Measurements from ENCODE around the gene KRT17. TPM values are rescaled to one million over a fixed set of nuclear protein-coding genes. Genes with fewer than 3 reads are reported as not detected.

KRT17 gene
- polyA plus RNA-seq (2013): not detected

DNA sequence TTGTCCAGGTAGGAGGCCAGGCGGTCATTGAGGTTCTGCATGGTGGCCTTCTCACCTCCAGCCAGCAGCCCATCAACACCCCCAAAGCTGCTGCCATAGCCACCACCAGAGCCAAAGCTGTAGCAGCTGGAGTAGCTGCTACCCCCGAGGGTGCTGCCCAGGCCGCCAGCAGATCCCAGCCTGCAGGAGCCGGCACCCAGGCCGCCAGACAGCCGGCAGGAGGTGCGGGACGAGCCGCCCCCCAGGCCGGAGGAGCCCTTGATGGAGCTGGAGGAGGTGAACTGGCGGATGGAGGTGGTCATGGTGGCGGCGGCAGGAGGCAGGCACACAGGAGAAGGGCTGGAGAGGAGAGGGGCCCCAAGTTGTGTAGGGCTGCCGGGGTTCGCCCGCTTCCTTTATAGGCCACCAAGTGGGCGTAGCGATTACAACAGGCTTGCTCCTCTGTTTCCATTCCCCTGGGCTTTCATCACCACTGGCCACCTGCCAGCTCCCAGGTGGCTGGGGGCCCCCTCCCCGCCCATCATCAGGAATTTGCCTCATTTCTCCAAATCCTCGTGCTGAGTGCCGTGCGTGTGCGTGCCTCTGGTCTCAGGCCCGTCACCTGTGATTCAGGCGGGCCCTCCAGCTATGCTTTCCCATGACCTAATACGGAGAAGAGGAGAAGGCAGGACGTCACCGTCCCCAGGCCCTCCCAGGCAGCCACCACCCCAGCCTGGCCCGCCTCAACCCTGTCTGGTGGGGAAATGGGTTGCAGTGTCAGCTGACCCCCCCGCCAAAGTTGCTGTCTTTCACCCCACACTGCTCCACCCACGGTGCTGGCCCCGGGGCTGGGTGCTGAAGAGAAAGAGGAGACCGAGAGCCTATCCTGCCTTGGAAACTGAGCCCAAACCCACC is at the start of gene KRT17:
KRT17 (minus strand) TSS at position 368 of the 894 bp plus-strand sequence; CDS start at position 302, 66 bp downstream.
- no peak for DNase-seq
- Histone ChIP-seq H3K27me3 (replicated peaks in 2 of 5; ENCODE audit: control insufficient read depth in 4 of 5, insufficient read depth in 5 of 5, low read length in 4 of 5) (no peaks in the 10 kb centered on the region), H3K36me3 (ENCODE audit: control insufficient read depth in 4 of 4, insufficient read depth in 4 of 4, low read length in 3 of 4) (no peaks in the 10 kb centered on the region), H3K27ac (ENCODE audit: insufficient read depth in 1 of 2, low read depth in 1 of 2, low read length in 2 of 2, poor library complexity in 1 of 2, severe bottlenecking in 2 of 2) (no peak within 1 kb of the TSS), H3K9me3 (ENCODE audit: control extremely low read depth in 1 of 5, control insufficient read depth in 4 of 5, insufficient read depth in 2 of 5, low read depth in 1 of 5, low read length in 4 of 5) (no peaks in the 10 kb centered on the region), H3K4me3 (ENCODE audit: control insufficient read depth in 1 of 7, extremely low read depth in 1 of 7, insufficient read depth in 4 of 7, low read depth in 2 of 7, low read length in 6 of 7) (no peak within 1 kb of the TSS), H3K4me1 (ENCODE audit: control extremely low read depth in 1 of 4, control insufficient read depth in 4 of 4, insufficient read depth in 4 of 4, low read length in 3 of 4) (no peaks in the 10 kb centered on the region)
- 95% methylated on average over 16 of the region's 33 CpGs for WGBS (ENCODE audit: insufficient coverage)
- ChIA-PET POLR2A (no interaction called here), CTCF (interaction anchor here (0.9 kb wide), 2 partner anchors 16 to 76 kb away, joined by 3 read pairs; no protein-coding TSS in a partner anchor)

DNA sequence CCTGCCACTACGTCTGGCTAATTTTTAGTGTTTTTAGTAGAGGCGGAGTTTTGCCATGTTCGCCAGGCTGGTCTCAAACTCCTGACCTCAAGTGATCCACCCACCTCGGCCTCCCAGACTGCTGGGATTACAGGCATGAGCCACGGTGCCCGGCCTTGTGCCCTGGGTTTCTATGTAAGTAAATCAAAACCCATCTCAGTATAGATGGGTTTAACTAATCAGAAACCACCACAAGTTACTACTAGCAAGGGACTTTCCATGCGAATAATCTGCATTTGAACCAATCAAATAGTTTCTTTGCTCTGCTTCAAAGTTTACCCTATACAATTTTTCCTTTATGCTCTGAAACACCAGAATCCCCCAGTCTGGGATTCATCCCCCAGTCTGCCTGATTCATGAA is 47.8 kb upstream of the KRT17 start:
- H3K4me1 ChIP-seq (ENCODE audit: control extremely low read depth in 1 of 4, control insufficient read depth in 4 of 4, insufficient read depth in 4 of 4, low read length in 3 of 4): peaks cover 8 to 35% (median 27%) of the 10 kb centered on the region in 4 experiments
- no peak for DNase-seq
- H3K27me3 ChIP-seq (replicated peaks in 2 of 5; ENCODE audit: control insufficient read depth in 4 of 5, insufficient read depth in 5 of 5, low read length in 4 of 5): no peaks in the 10 kb centered on the region
- no peaks in the 10 kb centered on the region for H3K36me3 ChIP-seq (ENCODE audit: control insufficient read depth in 4 of 4, insufficient read depth in 4 of 4, low read length in 3 of 4)
- no peak overlapping the region for H3K27ac ChIP-seq (ENCODE audit: insufficient read depth in 1 of 2, low read depth in 1 of 2, low read length in 2 of 2, poor library complexity in 1 of 2, severe bottlenecking in 2 of 2)
- WGBS (ENCODE audit: insufficient coverage): 95% methylated on average over 7 of the region's 7 CpGs
- H3K4me3 ChIP-seq (ENCODE audit: control insufficient read depth in 1 of 7, extremely low read depth in 1 of 7, insufficient read depth in 4 of 7, low read depth in 2 of 7, low read length in 6 of 7): no peak overlapping the region
- ChIA-PET POLR2A (no interaction called here), CTCF (interaction anchor here (0.6 to 1.7 kb wide), 3 partner anchors 13 to 174 kb away, joined by 3 to 5 read pairs (median 3); no protein-coding TSS in a partner anchor)
- H3K9me3 ChIP-seq (ENCODE audit: control extremely low read depth in 1 of 5, control insufficient read depth in 4 of 5, insufficient read depth in 2 of 5, low read depth in 1 of 5, low read length in 4 of 5): no peaks in the 10 kb centered on the region

DNA sequence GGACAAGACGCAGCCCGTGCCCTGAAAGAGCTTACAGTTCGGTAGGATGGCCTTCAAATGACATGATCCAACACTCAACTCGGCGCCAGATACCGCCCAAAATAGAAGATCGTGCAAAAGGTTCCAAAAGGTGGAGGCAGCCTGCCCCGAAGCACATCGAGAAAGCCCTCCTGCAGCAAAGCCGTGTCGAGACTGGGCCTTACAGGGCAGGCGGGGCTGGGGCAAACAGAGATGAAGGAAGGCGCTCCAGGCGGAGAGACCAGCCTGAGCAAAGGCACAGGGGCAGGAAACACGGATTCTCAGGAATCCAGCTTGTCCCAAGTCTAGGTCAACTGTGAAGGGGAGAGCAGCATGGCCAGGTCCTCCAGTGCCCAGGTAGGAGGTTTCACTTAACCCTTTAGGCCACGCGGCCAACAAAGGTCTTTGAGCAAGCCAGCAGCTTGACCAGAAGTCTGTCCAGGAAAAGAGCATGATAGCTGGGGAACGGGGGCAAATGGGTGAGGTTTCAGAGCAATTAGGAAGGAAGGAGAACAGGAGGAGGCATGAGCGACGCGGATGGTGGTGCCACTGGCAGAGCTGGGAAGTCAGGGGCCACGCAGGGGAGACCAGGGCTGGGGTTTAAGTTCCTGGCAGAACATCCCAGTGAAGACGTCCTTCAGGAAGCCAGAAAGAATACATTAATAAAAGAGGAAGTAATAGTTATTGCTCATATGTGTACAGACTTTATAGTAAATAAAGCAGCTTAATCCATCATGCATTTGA is 43.1 kb upstream of the KRT17 start:
- no peaks in the 10 kb centered on the region for H3K36me3 ChIP-seq (ENCODE audit: control insufficient read depth in 4 of 4, insufficient read depth in 4 of 4, low read length in 3 of 4)
- H3K27ac ChIP-seq (ENCODE audit: insufficient read depth in 1 of 2, low read depth in 1 of 2, low read length in 2 of 2, poor library complexity in 1 of 2, severe bottlenecking in 2 of 2): peak overlapping the region in 1 of 2 experiments; percentile 14
- CTCF ChIA-PET: interaction anchor here (0.6 to 12.2 kb wide), 14 partner anchors 8 to 838 kb away, joined by 3 to 239 read pairs (median 6); partner anchors contain the start of gene EIF1
- H3K4me3 ChIP-seq (ENCODE audit: control insufficient read depth in 1 of 7, extremely low read depth in 1 of 7, insufficient read depth in 4 of 7, low read depth in 2 of 7, low read length in 6 of 7): peak overlapping the region in 4 of 7 experiments; percentile 49 to 80 (median 67)
- POLR2A ChIA-PET: interaction anchor here (0.7 to 5.0 kb wide), 4 partner anchors 11 to 21 kb away, joined by 3 to 30 read pairs (median 3); partner anchors contain the start of gene EIF1
- peaks cover 0 to 37% (median 30%) of the 10 kb centered on the region in 4 experiments for H3K4me1 ChIP-seq (ENCODE audit: control extremely low read depth in 1 of 4, control insufficient read depth in 4 of 4, insufficient read depth in 4 of 4, low read length in 3 of 4)
- WGBS (ENCODE audit: insufficient coverage): 41% methylated on average over 21 of the region's 23 CpGs
- no peaks in the 10 kb centered on the region for H3K9me3 ChIP-seq (ENCODE audit: control extremely low read depth in 1 of 5, control insufficient read depth in 4 of 5, insufficient read depth in 2 of 5, low read depth in 1 of 5, low read length in 4 of 5)
- DNase-seq: peak in 2 of 3 donors; percentile 57 to 62
- H3K27me3 ChIP-seq (replicated peaks in 2 of 5; ENCODE audit: control insufficient read depth in 4 of 5, insufficient read depth in 5 of 5, low read length in 4 of 5): no peaks in the 10 kb centered on the region

DNA sequence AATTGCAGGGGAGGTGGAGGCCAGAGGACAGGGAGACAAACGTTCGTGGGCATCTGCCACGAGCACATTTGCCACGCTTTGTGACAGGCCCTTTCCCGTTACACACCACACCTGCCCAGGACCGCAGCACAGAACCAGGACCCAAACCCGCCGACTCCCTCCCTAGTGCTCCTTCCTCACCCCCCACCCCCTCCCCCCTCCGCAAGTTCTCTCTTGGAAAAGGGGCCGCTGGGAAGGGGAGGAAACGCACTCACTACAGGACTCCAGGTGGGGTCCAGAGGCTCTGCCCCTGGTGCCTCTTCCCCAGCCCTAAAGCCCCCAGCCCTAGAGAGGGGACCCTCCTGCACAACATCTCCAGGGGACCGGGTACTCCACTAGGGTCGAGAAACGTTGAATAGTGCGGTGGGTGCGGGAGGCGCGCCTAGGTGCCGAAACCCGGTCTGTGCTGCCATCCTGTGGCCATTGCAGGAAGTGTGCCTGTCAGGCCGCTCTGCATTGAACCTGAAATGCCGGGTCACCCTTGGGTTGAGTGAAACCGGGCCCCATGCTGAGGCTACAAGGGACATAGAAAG is 42.4 kb upstream of the KRT17 start:
- ChIA-PET POLR2A (interaction anchor here (0.7 to 5.0 kb wide), 2 partner anchors 12 to 22 kb away, joined by 3 to 30 read pairs; partner anchors contain the start of gene EIF1), CTCF (interaction anchor here (0.9 to 12.2 kb wide), 11 partner anchors 9 to 808 kb away, joined by 4 to 239 read pairs (median 13); partner anchors contain the start of gene EIF1)
- DNase-seq: peak; percentile 76 to 87 (median 85)
- WGBS (ENCODE audit: insufficient coverage): 0% methylated on average over 14 of the region's 23 CpGs
- H3K4me1 ChIP-seq (ENCODE audit: control extremely low read depth in 1 of 4, control insufficient read depth in 4 of 4, insufficient read depth in 4 of 4, low read length in 3 of 4): peaks cover 0 to 37% (median 30%) of the 10 kb centered on the region in 4 experiments
- no peaks in the 10 kb centered on the region for H3K9me3 ChIP-seq (ENCODE audit: control extremely low read depth in 1 of 5, control insufficient read depth in 4 of 5, insufficient read depth in 2 of 5, low read depth in 1 of 5, low read length in 4 of 5)
- no peaks in the 10 kb centered on the region for H3K27me3 ChIP-seq (replicated peaks in 2 of 5; ENCODE audit: control insufficient read depth in 4 of 5, insufficient read depth in 5 of 5, low read length in 4 of 5)
- H3K27ac ChIP-seq (ENCODE audit: insufficient read depth in 1 of 2, low read depth in 1 of 2, low read length in 2 of 2, poor library complexity in 1 of 2, severe bottlenecking in 2 of 2): peak overlapping the region in 1 of 2 experiments; percentile 43
- no peaks in the 10 kb centered on the region for H3K36me3 ChIP-seq (ENCODE audit: control insufficient read depth in 4 of 4, insufficient read depth in 4 of 4, low read length in 3 of 4)
- H3K4me3 ChIP-seq (ENCODE audit: control insufficient read depth in 1 of 7, extremely low read depth in 1 of 7, insufficient read depth in 4 of 7, low read depth in 2 of 7, low read length in 6 of 7): peak overlapping the region in 6 of 7 experiments; percentile 46 to 80 (median 60)

DNA sequence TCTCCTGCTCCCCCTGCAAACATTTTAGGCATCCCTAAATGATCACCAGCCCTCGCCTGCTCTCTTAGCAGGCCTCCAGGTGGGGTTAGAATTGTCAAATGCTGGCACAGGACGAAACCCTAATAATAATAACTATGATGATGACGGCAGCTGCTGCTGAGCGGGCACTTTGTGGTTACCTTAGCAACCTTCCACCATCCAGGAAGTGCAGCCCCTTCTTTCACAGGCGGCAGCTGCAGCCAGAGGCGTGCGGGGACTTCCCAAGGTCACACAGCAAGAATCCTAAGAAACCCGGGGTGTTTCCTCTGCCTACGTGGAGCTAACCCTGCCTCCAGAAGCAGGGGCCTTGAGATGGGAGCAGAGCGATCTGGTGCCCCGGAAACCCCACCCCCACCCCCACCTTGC is 41.9 kb upstream of the KRT17 start:
- peak overlapping the region; percentile 50 to 78 for H3K27ac ChIP-seq (ENCODE audit: insufficient read depth in 1 of 2, low read depth in 1 of 2, low read length in 2 of 2, poor library complexity in 1 of 2, severe bottlenecking in 2 of 2)
- WGBS (ENCODE audit: insufficient coverage): 0% methylated on average over 5 of the region's 11 CpGs
- peak; percentile 60 to 84 (median 83) for DNase-seq
- no peaks in the 10 kb centered on the region for H3K9me3 ChIP-seq (ENCODE audit: control extremely low read depth in 1 of 5, control insufficient read depth in 4 of 5, insufficient read depth in 2 of 5, low read depth in 1 of 5, low read length in 4 of 5)
- no peaks in the 10 kb centered on the region for H3K27me3 ChIP-seq (replicated peaks in 2 of 5; ENCODE audit: control insufficient read depth in 4 of 5, insufficient read depth in 5 of 5, low read length in 4 of 5)
- H3K4me1 ChIP-seq (ENCODE audit: control extremely low read depth in 1 of 4, control insufficient read depth in 4 of 4, insufficient read depth in 4 of 4, low read length in 3 of 4): peaks cover 0 to 37% (median 30%) of the 10 kb centered on the region in 4 experiments
- H3K4me3 ChIP-seq (ENCODE audit: control insufficient read depth in 1 of 7, extremely low read depth in 1 of 7, insufficient read depth in 4 of 7, low read depth in 2 of 7, low read length in 6 of 7): peak overlapping the region in 6 of 7 experiments; percentile 35 to 80 (median 60)
- no peaks in the 10 kb centered on the region for H3K36me3 ChIP-seq (ENCODE audit: control insufficient read depth in 4 of 4, insufficient read depth in 4 of 4, low read length in 3 of 4)
- ChIA-PET POLR2A (interaction anchor here (0.5 to 5.0 kb wide), 3 partner anchors 18 to 1522 kb away, joined by 4 to 30 read pairs (median 4); partner anchors contain the start of gene EIF1), CTCF (interaction anchor here (0.7 to 12.2 kb wide), 9 partner anchors 9 to 859 kb away, joined by 3 to 239 read pairs (median 11); no protein-coding TSS in a partner anchor)

DNA sequence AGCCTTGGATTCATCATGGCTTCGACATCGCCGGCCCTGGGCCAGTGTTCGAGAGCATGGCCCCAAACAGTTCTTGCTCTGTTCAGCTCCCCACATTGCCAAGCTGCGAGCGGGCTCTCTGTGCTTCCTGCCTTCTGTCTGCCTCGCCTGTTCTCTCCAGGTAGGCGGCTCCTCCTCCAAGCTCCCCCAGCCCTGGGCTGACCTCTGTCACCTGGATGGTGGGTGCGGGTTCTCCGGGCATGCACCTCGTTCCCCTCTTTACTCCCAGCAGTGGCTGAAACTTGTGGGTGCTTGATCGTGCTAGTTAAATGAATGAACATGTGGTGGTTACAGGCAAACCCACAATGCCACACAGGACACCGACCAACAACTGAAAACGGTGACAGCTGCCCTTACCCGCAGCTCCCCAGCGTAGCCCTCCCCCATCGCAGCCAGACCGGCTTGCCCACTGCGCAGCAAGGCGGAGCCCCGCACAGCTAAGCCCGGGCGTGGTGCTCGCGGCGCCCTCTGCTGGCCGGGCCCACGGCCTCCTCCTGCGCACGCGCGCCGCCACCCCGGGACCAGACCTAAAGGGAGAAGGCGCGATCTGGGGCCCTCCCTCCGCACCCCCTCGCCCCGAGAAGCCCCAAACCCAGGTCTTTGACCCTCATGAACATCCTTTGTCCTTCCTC is 41.3 kb upstream of the KRT17 start:
- peak overlapping the region in 6 of 7 experiments; percentile 35 to 80 (median 60) for H3K4me3 ChIP-seq (ENCODE audit: control insufficient read depth in 1 of 7, extremely low read depth in 1 of 7, insufficient read depth in 4 of 7, low read depth in 2 of 7, low read length in 6 of 7)
- CTCF ChIA-PET: interaction anchor here (0.7 to 12.2 kb wide), 12 partner anchors 10 to 858 kb away, joined by 3 to 239 read pairs (median 4); partner anchors contain the start of gene EIF1
- DNase-seq: peak; percentile 85 to 89 (median 88)
- no peaks in the 10 kb centered on the region for H3K9me3 ChIP-seq (ENCODE audit: control extremely low read depth in 1 of 5, control insufficient read depth in 4 of 5, insufficient read depth in 2 of 5, low read depth in 1 of 5, low read length in 4 of 5)
- H3K4me1 ChIP-seq (ENCODE audit: control extremely low read depth in 1 of 4, control insufficient read depth in 4 of 4, insufficient read depth in 4 of 4, low read length in 3 of 4): peaks cover 0 to 37% (median 30%) of the 10 kb centered on the region in 4 experiments
- no peaks in the 10 kb centered on the region for H3K27me3 ChIP-seq (replicated peaks in 2 of 5; ENCODE audit: control insufficient read depth in 4 of 5, insufficient read depth in 5 of 5, low read length in 4 of 5)
- peak overlapping the region; percentile 50 to 78 for H3K27ac ChIP-seq (ENCODE audit: insufficient read depth in 1 of 2, low read depth in 1 of 2, low read length in 2 of 2, poor library complexity in 1 of 2, severe bottlenecking in 2 of 2)
- POLR2A ChIA-PET: interaction anchor here (0.5 to 5.0 kb wide), 3 partner anchors 17 to 1521 kb away, joined by 4 to 30 read pairs (median 4); partner anchors contain the start of gene EIF1
- WGBS (ENCODE audit: insufficient coverage): 5% methylated on average over 12 of the region's 39 CpGs
- no peaks in the 10 kb centered on the region for H3K36me3 ChIP-seq (ENCODE audit: control insufficient read depth in 4 of 4, insufficient read depth in 4 of 4, low read length in 3 of 4)

Data from common myeloid progenitor, CD34-positive (primary cell).